HG03064 (cell line): ENCODE data around the gene COX4I2.
"Not testable (repeated sequence)": the region's sequence is repeated elsewhere in the genome, so short reads cannot be mapped to it uniquely, and the experiment has no call there.

Experiments
- ATAC-seq: cut with Tn5 transposase; IDR thresholded peaks from one replicate; pipeline ENCODE4 v1.9.1; 2021; ENCODE audit warnings: low read depth; ENCODE audit not compliant: unreplicated experiment

The COX4I2 gene

GRCh38 chr20:31637660-31638059 is at the start of gene COX4I2:
Gene COX4I2, plus strand, starts transcription at chr20:31637912. Its CDS starts 1,106 bp downstream, at chr20:31639018.
- ATAC-seq, result no peak

GRCh38 chr20:31590717-31591225 is 46.9 kb upstream of the COX4I2 start:
- ATAC-seq, result no peak

- ATAC-seq, result no peak
Measured at GRCh38 chr20:31593221-31594001, 44.3 kb upstream of the COX4I2 start.

- ATAC-seq, result no peak
Measured at GRCh38 chr20:31594002-31594557, 43.6 kb upstream of the COX4I2 start.

- ATAC-seq, result no peak
Measured at GRCh38 chr20:31594558-31595379, 42.9 kb upstream of the COX4I2 start.

- no peak for ATAC-seq
Measured at GRCh38 chr20:31595380-31595653, 42.4 kb upstream of the COX4I2 start.

- ATAC-seq, result no peak
Measured at GRCh38 chr20:31595654-31596411, 41.9 kb upstream of the COX4I2 start.

- not testable (repeated sequence) for ATAC-seq
Measured at GRCh38 chr20:31596412-31596715, 41.3 kb upstream of the COX4I2 start.

GRCh38 chr20:31596831-31597480 is 40.8 kb upstream of the COX4I2 start:
- ATAC-seq, result no peak

- no peak for ATAC-seq
Measured at GRCh38 chr20:31597481-31597855, 40.2 kb upstream of the COX4I2 start.

- no peak for ATAC-seq
Measured at GRCh38 chr20:31602431-31602778, 35.3 kb upstream of the COX4I2 start.

GRCh38 chr20:31602779-31603441 is 34.8 kb upstream of the COX4I2 start:
- peak; percentile 59 for ATAC-seq

- ATAC-seq, result no peak
Measured at GRCh38 chr20:31603822-31604566, 33.7 kb upstream of the COX4I2 start.

- ATAC-seq, result no peak
Measured at GRCh38 chr20:31604567-31605030, 33.1 kb upstream of the COX4I2 start.

GRCh38 chr20:31605031-31605901 is 32.4 kb upstream of the COX4I2 start, which contains the start of gene ID1:
Gene ID1, plus strand, starts transcription at chr20:31605289. Its CDS starts 99 bp downstream, at chr20:31605388.
- ATAC-seq, result peak; percentile 75

- ATAC-seq, result no peak
Measured at GRCh38 chr20:31605902-31606803, 31.6 kb upstream of the COX4I2 start.
